Lower leg skin (tissue), 3 donors: ENCODE results near the gene NOD1.

ENCODE experiments used
- POLR2A ChIP-seq, 2 donors: fragments of 450-650 bp; IDR thresholded peaks; one replicate each; pipeline ENCODE4 v1.6.1; 2016 to 2017; ENCODE audit warnings: antibody characterized with exemption in 2 of 2, mild to moderate bottlenecking in 1 of 2, moderate library complexity in 1 of 2
- TF ChIP-seq, protein P1 (sequence below), 3 donors: fragments of 450-650 bp; IDR thresholded peaks; one replicate each; pipeline ENCODE4 v1.5.1; 2016; ENCODE audit warnings: antibody characterized with exemption in 3 of 3, mild to moderate bottlenecking in 3 of 3, moderate library complexity in 2 of 3

- no peak for TF ChIP-seq POLR2A (IDR thresholded peaks at IDR 0.05)
- TF ChIP-seq, protein P1, sequence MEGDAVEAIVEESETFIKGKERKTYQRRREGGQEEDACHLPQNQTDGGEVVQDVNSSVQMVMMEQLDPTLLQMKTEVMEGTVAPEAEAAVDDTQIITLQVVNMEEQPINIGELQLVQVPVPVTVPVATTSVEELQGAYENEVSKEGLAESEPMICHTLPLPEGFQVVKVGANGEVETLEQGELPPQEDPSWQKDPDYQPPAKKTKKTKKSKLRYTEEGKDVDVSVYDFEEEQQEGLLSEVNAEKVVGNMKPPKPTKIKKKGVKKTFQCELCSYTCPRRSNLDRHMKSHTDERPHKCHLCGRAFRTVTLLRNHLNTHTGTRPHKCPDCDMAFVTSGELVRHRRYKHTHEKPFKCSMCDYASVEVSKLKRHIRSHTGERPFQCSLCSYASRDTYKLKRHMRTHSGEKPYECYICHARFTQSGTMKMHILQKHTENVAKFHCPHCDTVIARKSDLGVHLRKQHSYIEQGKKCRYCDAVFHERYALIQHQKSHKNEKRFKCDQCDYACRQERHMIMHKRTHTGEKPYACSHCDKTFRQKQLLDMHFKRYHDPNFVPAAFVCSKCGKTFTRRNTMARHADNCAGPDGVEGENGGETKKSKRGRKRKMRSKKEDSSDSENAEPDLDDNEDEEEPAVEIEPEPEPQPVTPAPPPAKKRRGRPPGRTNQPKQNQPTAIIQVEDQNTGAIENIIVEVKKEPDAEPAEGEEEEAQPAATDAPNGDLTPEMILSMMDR (IDR thresholded peaks at IDR 0.05), result no peak
These were observed 37.2 kb upstream of the NOD1 start for GRCh38 chr7:30515761-30516160.
